Spleen (tissue), 11 donors: ENCODE measurements around the gene MGAT5. TPM values are rescaled to one million over a fixed set of nuclear protein-coding genes. Genes with fewer than 3 reads are reported as not detected.

Experiments
- DNase-seq: peaks from one replicate; pipeline ENCODE4 v3.0.0-alpha.2; 2020
- H3K27ac ChIP-seq, 8 donors: fragments of 200-600 bp; sonication (generic) in 7 of 8; 1 replicate in 4 of 8; 2 replicates in 4 of 8; pipeline versions ENCODE4 v1.5.0 to v1.8.0; 2016 to 2021; ENCODE audit warnings: inconsistent platforms in 4 of 8, mild to moderate bottlenecking in 4 of 8, moderate library complexity in 1 of 8
- H3K27me3 ChIP-seq, 7 donors: fragments of 200-600 bp; sonication (generic) in 6 of 7; replicated peaks in 1 of 7; 1 replicate in 4 of 7; 2 replicates in 3 of 7; pipeline versions ENCODE4 v1.5.0 to v1.8.0; 2016 to 2021; ENCODE audit warnings: inconsistent platforms in 3 of 7, mild to moderate bottlenecking in 1 of 7
- H3K36me3 ChIP-seq, 6 donors: fragments of 200-600 bp; sonication (generic) in 5 of 6; 1 replicate in 4 of 6; 2 replicates in 2 of 6; pipeline versions ENCODE4 v1.5.0 to v1.8.0; 2016 to 2021; ENCODE audit warnings: inconsistent platforms in 2 of 6
- H3K4me1 ChIP-seq, 6 donors: fragments of 200-600 bp; sonication (generic) in 5 of 6; 1 replicate in 3 of 6; 2 replicates in 3 of 6; pipeline versions ENCODE4 v1.5.0 to v1.8.0; 2016 to 2021; ENCODE audit warnings: inconsistent platforms in 3 of 6
- H3K4me3 ChIP-seq, 8 donors: fragments of 200-600 bp; sonication (generic) in 7 of 8; 1 replicate in 4 of 8; 2 replicates in 4 of 8; pipeline versions ENCODE4 v1.5.0 to v1.8.0; 2016 to 2021; ENCODE audit warnings: inconsistent platforms in 4 of 8, mild to moderate bottlenecking in 4 of 8, moderate library complexity in 2 of 8
- H3K9me3 ChIP-seq, 8 donors: fragments of 200-600 bp; sonication (generic) in 7 of 8; 1 replicate in 4 of 8; 2 replicates in 4 of 8; pipeline versions ENCODE4 v1.5.0 to v1.8.0; 2016 to 2021; ENCODE audit warnings: inconsistent platforms in 4 of 8
- CTCF ChIP-seq, 11 experiments: fragments of 200-600 bp in 7 of 11; fragments of 450-650 bp in 4 of 11; sonication (generic) in 4 of 11; IDR thresholded peaks in 8 of 11; conservative IDR thresholded peaks in 3 of 11; 1 replicate in 7 of 11; 2 replicates in 4 of 11; pipeline versions ENCODE4 v1.4.0 to v1.8.0; 2016 to 2021; ENCODE audit warnings: antibody characterized with exemption in 11 of 11, inconsistent platforms in 4 of 11, mild to moderate bottlenecking in 1 of 11
- POLR2A ChIP-seq, 3 donors: fragments of 450-650 bp; IDR thresholded peaks; one replicate each; pipeline ENCODE4 v1.5.1; 2017; ENCODE audit warnings: antibody characterized with exemption in 3 of 3, mild to moderate bottlenecking in 1 of 3
- POLR2AphosphoS5 ChIP-seq, 3 donors: sonication (generic); formaldehyde crosslinking; IDR thresholded peaks; one replicate each; pipeline ENCODE4 v1.5.1; 2017; ENCODE audit warnings: antibody characterized with exemption in 3 of 3
- WGBS, 5 donors: extraction: QIAGEN DNeasy Blood & Tissue Kit in 3 of 5; methylation state at CpG; one replicate each; pipeline versions ENCODE4 v1.1.5 to v1.1.7; 2013 to 2018; 5-methylcytosine and 5-hydroxymethylcytosine counted together
- intact Hi-C: fragments of 100-400 bp; cut with DNase I; formaldehyde crosslinking; loops from one replicate; pipeline ENCODE4 v1.15.0; 2023; ENCODE audit warnings: low total_unique reads
- polyA plus RNA-seq, 3 donors: library from polyadenylated mRNA; stranded (reverse); fragments of 200-250 nt; gene quantifications; one replicate each; pipeline ENCODE4 v1.2.1, GENCODE V29; 2013
- total RNA-seq, 7 donors: library from RNA; depleted of rRNA in 3 of 7; stranded (reverse); fragments of >200 nt in 3 of 7; fragmentation: NEBNext Ultra II Directional in 4 of 7; extraction: Animal tissue kit (Norgen Biotek cat#: 25700) in 4 of 7; gene quantifications; one replicate each; pipeline versions ENCODE4 v1.1.0 to v1.2.1, GENCODE V29; 2016 to 2021
- donor health status: healthy with polysubstance abuse.
- donor health status: DM: no; HTN: no; CAD: no; lungs with moderate emphysema.
- donor health status: DM: no; HTN: no; CAD: no.
- donor health status: Bipolar disorder and iron deficiency.
- donor health status: healthy.
- donor health status: DM: no; HTN: no; CAD: no.
- donor health status: DM: yes; HTN: yes; CAD: no.

Gene MGAT5
- total and polyA plus RNA-seq, 10 donors, result 11.2 to 110 (median 91.9) TPM

- H3K4me1 ChIP-seq, result peaks cover 31 to 100% (median 60%) of the 10 kb centered on the region in 6 donors
- peaks cover 0 to 4% (median 0%) of the 10 kb centered on the region in 8 donors for H3K9me3 ChIP-seq
- no peak for TF ChIP-seq POLR2AphosphoS5 (IDR thresholded peaks at IDR 0.05)
- TF ChIP-seq CTCF (IDR thresholded peaks at IDR 0.05 in 8 of 11, conservative IDR thresholded peaks at IDR 0.05 in 3 of 11), result no peak
- no peak for TF ChIP-seq POLR2A (IDR thresholded peaks at IDR 0.05)
- DNase-seq, result no peak
- H3K36me3 ChIP-seq, result peaks cover 0 to 39% (median 4%) of the 10 kb centered on the region in 6 donors
- 80 to 91% (median 83%) methylated on average over 4 of the region's 4 CpGs for WGBS, 5 donors
- intact Hi-C loops, result no loop called here
- H3K4me3 ChIP-seq, result no peak overlapping the region
- H3K27ac ChIP-seq, result peak overlapping the region in 7 of 8 donors; percentile 9 to 88 (median 65)
- H3K27me3 ChIP-seq, result no peaks in the 10 kb centered on the region
These were observed 19.5 kb downstream of the MGAT5 start for GRCh38 chr2:134273256-134273983.

- peaks cover 0 to 4% (median 0%) of the 10 kb centered on the region in 8 donors for H3K9me3 ChIP-seq
- no peaks in the 10 kb centered on the region for H3K27me3 ChIP-seq
- peak overlapping the region in 7 of 8 donors; percentile 9 to 88 (median 65) for H3K27ac ChIP-seq
- TF ChIP-seq CTCF (IDR thresholded peaks at IDR 0.05 in 8 of 11, conservative IDR thresholded peaks at IDR 0.05 in 3 of 11), result no peak
- WGBS, 5 donors, result 66 to 89% (median 77%) methylated on average over 3 of the region's 3 CpGs
- H3K4me1 ChIP-seq, result peaks cover 32 to 100% (median 63%) of the 10 kb centered on the region in 6 donors
- no peak overlapping the region for H3K4me3 ChIP-seq
- DNase-seq, result no peak
- intact Hi-C loops, result no loop called here
- H3K36me3 ChIP-seq, result peaks cover 0 to 46% (median 4%) of the 10 kb centered on the region in 6 donors
These were observed 20.2 kb downstream of the MGAT5 start for GRCh38 chr2:134274121-134274520.

- peaks cover 0 to 4% (median 0%) of the 10 kb centered on the region in 8 donors for H3K9me3 ChIP-seq
- intact Hi-C loops, result no loop called here
- no peaks in the 10 kb centered on the region for H3K27me3 ChIP-seq
- DNase-seq, result peak; percentile 88
- 40 to 55% (median 45%) methylated on average over 7 of the region's 7 CpGs for WGBS, 5 donors
- peak overlapping the region in 1 of 8 donors; percentile 12 for H3K4me3 ChIP-seq
- peaks cover 0 to 43% (median 4%) of the 10 kb centered on the region in 6 donors for H3K36me3 ChIP-seq
- TF ChIP-seq CTCF (IDR thresholded peaks at IDR 0.05 in 8 of 11, conservative IDR thresholded peaks at IDR 0.05 in 3 of 11) (no peak), POLR2AphosphoS5 (IDR thresholded peaks at IDR 0.05) (peak in 2 of 3 donors; percentile 21 to 43)
- H3K4me1 ChIP-seq, result peaks cover 36 to 100% (median 69%) of the 10 kb centered on the region in 6 donors
- H3K27ac ChIP-seq, result peak overlapping the region in 6 of 8 donors; percentile 9 to 88 (median 66)
These were observed 21.4 kb downstream of the MGAT5 start for GRCh38 chr2:134275058-134275862.
